Stimulated activated naive B cell treated with anti-CD40 and anti-IgM and Interleukin-4, amounts not matched to agents 10 μg/mL and 1 μg/mL and 100 μg/mL, for 72 hours (primary cell): ENCODE results near the gene DHX57.
"Not testable (repeated sequence)": the region's sequence is repeated elsewhere in the genome, so short reads cannot be mapped to it uniquely, and the experiment has no call there.

Experiments used
- ATAC-seq, 2 donors: fragments of 150-1000 bp; cut with Tn5 transposase; replicated peaks; 2 replicates each; pipeline ENCODE4 v1.10.0; 2021; ENCODE audit warnings: moderate library complexity in 1 of 2
- DNase-seq: peaks from one replicate; pipeline ENCODE4 v3.0.0; 2021
- H3K27ac Mint-ChIP-seq: one replicate; pipeline ENCODE4 v1.8.0; 2022; ENCODE audit warnings: mild to moderate bottlenecking, mixed read lengths
- H3K27me3 Mint-ChIP-seq, 2 donors: one replicate each; pipeline ENCODE4 v1.8.0; 2022; ENCODE audit warnings: mixed read lengths in 2 of 2
- H3K36me3 Mint-ChIP-seq, 2 donors: one replicate each; pipeline ENCODE4 v1.8.0; 2022; ENCODE audit warnings: mixed read lengths in 2 of 2, mild to moderate bottlenecking in 1 of 2
- H3K4me1 Mint-ChIP-seq, 2 donors: one replicate each; pipeline ENCODE4 v1.8.0; 2022; ENCODE audit warnings: mixed read lengths in 2 of 2, mild to moderate bottlenecking in 1 of 2
- H3K4me3 Mint-ChIP-seq, 2 donors: one replicate each; pipeline ENCODE4 v1.8.0; 2022; ENCODE audit warnings: mild to moderate bottlenecking in 2 of 2, mixed read lengths in 2 of 2, moderate library complexity in 1 of 2
- H3K9me3 Mint-ChIP-seq, 2 donors: one replicate each; pipeline ENCODE4 v1.8.0; 2022; ENCODE audit warnings: mixed read lengths in 2 of 2, mild to moderate bottlenecking in 1 of 2

The DHX57 gene

DNA sequence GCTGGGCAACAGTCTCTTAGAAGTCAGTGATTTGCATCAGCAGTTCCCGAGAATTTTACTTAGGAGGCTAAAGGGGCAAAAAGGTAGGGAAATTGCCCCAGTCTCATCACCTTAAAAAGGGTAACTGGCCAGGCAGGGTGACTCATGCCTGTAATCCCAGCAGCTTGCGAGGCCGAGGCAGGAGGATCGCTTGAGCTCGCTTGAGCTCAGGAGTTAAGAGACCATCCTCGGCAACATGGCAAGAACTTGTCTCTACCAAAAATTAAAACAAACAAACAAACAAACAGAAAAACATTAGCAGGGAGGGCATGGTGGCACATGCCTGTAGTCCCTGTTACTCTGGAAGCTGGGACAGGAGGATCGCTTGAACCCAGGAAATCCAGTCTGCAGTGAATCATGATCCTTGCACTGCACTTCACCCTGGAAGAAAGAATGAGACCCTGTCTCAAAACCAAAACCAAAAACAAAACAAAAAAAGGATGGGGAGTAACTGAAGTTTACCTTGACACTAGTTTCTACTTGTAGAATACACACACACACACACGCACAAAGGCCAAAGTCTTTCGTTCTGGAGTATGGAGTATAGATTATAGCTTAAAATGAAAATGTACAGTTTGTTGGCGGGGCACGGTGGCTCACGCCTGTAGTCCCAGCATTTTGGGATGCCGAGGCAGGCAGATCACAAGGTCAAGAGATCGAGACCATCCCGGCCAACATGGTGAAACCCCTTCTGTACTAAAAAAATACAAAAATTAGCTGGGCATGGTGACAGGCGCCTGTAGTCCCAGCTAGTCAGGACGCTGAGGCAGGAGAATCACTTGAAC lies 100.4 kb downstream of the DHX57 start:
- Mint-ChIP-seq H3K36me3 (peaks cover 4 to 5% of the 10 kb centered on the region in 2 donors), H3K9me3 (no peaks in the 10 kb centered on the region), H3K4me1 (peaks cover 2 to 23% of the 10 kb centered on the region in 2 donors), H3K27ac (no peak overlapping the region), H3K4me3 (no peak overlapping the region), H3K27me3 (peaks cover 10 to 38% of the 10 kb centered on the region in 2 donors)
- ATAC-seq (no peak), DNase-seq (no peak)

DNA sequence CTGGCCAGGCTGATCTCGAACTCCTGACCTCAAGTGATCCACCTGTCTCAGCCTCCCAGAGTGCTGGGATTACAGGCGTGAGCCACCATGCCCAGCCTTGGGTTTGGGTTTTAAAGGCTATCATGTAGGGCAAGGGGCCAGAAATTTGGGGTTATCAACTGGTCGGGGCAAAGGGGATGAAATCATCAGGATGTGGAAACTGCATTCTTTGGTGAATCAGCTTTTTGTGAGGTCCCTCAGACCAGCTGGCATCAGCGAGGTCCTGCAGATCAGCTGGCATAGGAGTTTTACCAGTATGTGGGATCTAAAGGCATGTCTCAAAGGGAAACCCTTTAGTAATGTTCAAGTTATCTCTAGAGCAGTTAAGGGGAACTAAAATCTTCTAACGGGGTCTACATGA lies 104.1 kb downstream of the DHX57 start:
- H3K4me1 Mint-ChIP-seq: peaks cover 0 to 10% of the 10 kb centered on the region in 2 donors
- H3K27me3 Mint-ChIP-seq: peaks cover 10 to 38% of the 10 kb centered on the region in 2 donors
- ATAC-seq (no peak), DNase-seq (no peak)
- no peak overlapping the region for H3K4me3 Mint-ChIP-seq
- H3K36me3 Mint-ChIP-seq: no peaks in the 10 kb centered on the region
- H3K9me3 Mint-ChIP-seq: no peaks in the 10 kb centered on the region
- H3K27ac Mint-ChIP-seq: no peak overlapping the region

DNA sequence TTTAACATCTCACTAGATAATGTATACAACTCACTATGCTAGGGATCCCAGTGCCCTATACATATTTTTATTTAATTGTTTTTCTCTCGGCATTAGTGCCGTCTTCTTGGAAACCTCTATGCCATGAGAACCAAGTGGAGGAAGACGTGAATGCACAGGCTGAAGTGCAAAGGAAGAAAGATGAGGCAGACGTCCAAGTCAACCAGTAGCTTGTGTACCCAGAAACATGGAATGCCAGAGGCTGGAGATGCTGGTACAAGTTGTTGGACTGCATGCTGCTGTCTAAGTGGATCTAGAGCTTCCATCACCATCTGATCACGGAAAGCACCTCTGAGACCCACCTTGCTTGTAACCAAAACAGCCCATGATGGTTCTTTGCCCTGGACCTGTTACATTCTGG lies 110.2 kb downstream of the DHX57 start:
- Mint-ChIP-seq H3K27ac (no peak overlapping the region), H3K4me1 (no peaks in the 10 kb centered on the region), H3K27me3 (no peaks in the 10 kb centered on the region), H3K4me3 (no peak overlapping the region), H3K9me3 (no peaks in the 10 kb centered on the region), H3K36me3 (no peaks in the 10 kb centered on the region)
- ATAC-seq (no peak), DNase-seq (no peak)

DNA sequence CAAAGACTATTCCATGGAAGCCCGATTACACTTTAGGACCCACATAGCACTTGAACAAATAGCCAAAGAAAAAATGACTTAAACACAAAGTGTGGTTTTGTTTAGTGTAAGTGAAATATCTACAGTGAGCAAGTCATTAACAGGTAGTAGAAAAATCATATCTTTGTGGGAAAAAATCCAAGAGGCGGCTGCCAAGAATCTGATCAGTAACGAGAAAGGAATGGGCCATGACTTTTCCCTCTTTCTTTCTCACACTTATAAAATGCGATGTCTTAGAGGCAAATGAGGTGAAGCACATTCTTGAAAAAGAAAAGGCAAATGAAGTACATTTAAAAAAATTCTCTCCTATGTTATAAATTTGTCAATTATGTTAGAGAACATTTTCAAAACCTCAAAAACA lies 110.6 kb downstream of the DHX57 start:
- Mint-ChIP-seq H3K4me3 (no peak overlapping the region), H3K4me1 (no peaks in the 10 kb centered on the region), H3K9me3 (no peaks in the 10 kb centered on the region), H3K27me3 (no peaks in the 10 kb centered on the region), H3K27ac (no peak overlapping the region), H3K36me3 (no peaks in the 10 kb centered on the region)
- ATAC-seq (no peak), DNase-seq (no peak)

DNA sequence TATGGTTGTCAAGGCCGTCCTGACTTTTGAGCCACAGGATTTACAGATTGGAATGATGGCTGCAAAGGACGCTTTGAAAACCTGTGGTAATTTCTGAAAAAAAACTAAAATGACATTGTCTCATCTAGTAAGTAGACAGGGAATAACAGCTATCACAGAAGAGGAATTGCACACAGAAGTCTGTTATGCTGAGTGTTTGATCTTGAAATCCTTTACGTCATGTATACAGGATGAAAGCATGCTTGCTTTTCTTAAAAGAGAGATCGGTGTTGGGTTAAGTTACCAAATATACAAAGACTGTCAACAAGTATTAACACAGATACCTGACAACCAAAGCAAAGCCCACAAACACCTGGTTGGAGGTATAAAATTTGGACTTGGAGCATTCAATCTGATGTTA lies 112.0 kb downstream of the DHX57 start:
- H3K27ac Mint-ChIP-seq: no peak overlapping the region
- H3K27me3 Mint-ChIP-seq: no peaks in the 10 kb centered on the region
- no peaks in the 10 kb centered on the region for H3K9me3 Mint-ChIP-seq
- H3K36me3 Mint-ChIP-seq: no peaks in the 10 kb centered on the region
- no peaks in the 10 kb centered on the region for H3K4me1 Mint-ChIP-seq
- no peak overlapping the region for H3K4me3 Mint-ChIP-seq
- ATAC-seq (no peak), DNase-seq (no peak)

DNA sequence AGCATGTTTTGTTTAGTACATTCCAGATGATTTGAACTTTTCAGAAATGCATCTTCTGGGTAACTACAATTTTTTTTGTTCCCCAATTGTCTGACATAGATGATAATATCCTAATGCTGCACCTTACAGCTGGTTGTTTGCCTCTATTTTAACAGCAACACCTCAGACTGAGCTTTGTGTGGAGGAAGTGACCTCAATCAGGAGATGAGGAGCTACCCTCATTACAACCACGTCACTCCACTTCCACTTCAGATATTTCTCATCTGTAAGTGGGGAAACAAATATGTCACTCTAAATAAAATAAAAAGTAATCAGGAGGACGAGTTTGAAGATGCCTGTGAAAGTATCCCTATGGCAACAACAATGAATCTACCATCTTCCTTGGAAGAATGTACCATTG lies 112.5 kb downstream of the DHX57 start:
- Mint-ChIP-seq H3K27me3 (no peaks in the 10 kb centered on the region), H3K36me3 (no peaks in the 10 kb centered on the region), H3K4me3 (no peak overlapping the region), H3K4me1 (no peaks in the 10 kb centered on the region), H3K9me3 (no peaks in the 10 kb centered on the region), H3K27ac (no peak overlapping the region)
- DNase-seq (no peak), ATAC-seq (peak; percentile 58 to 70)

DNA sequence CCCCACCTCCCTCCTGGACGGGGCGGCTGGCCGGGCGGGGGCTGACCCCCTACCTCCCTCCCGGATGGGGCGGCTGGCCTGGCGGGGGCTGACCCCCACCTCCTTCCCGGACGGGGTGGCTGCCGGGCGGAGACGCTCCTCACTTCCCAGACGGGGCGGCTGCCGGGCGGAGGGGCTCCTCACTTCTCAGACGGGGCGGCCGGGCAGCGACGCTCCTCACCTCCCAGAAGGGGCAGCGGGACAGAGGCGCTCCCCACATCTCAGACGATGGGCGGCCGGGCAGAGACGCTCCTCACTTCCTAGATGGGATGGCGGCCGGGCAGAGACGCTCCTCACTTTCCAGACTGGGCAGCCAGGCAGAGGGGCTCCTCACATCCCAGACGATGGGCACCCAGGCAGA lies 119.8 kb downstream of the DHX57 start:
- H3K4me1 Mint-ChIP-seq: peaks cover 7 to 15% of the 10 kb centered on the region in 2 donors
- not testable (repeated sequence) for H3K4me3 Mint-ChIP-seq, ATAC-seq, DNase-seq, H3K36me3 Mint-ChIP-seq, H3K27me3 Mint-ChIP-seq, H3K9me3 Mint-ChIP-seq, H3K27ac Mint-ChIP-seq

DNA sequence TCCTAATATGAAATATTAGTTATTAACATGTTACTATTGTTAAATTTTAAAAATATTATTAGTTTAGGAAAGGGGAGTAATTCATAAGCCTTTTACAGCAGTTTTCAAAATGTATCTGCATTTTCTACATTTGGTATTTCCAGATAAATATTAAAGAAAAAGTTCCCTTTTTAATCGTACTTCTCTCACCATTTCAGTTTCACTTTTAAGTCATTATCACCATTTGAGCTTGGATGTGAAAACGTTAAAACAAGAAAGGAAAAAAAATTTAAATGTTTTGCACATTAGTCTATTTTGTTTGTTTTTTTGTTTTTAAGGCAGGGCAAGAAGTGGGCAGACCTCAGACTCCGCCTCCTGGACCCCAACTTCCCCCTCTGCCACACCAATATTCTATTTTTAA lies 121.2 kb downstream of the DHX57 start:
- Mint-ChIP-seq H3K4me1 (peaks cover 12 to 21% of the 10 kb centered on the region in 2 donors), H3K27me3 (peaks cover 0 to 3% of the 10 kb centered on the region in 2 donors), H3K4me3 (peak overlapping the region; percentile 62 to 79), H3K9me3 (no peaks in the 10 kb centered on the region), H3K36me3 (peaks cover 15 to 18% of the 10 kb centered on the region in 2 donors), H3K27ac (no peak overlapping the region)
- no peak for DNase-seq
- no peak for ATAC-seq

DNA sequence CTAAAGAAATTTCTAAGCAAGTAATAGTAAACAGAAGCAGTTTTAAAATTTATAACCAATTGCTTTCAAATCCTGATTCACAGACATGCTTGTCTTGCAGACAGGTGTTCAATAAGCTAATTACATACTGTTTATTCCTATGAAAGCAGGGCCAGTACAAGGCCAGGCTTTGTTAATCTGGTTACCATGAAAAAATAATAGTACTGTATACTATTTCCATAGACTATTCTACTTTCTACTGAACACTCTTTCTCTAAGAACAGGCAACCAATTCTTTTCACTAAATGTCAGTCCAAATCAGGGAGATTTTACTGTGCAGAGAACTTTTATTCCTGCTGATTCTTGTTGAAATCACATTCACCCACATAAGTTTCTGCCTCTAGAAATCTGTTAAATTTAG lies 121.7 kb downstream of the DHX57 start:
- no peak overlapping the region for H3K27ac Mint-ChIP-seq
- no peak for ATAC-seq
- DNase-seq: no peak
- peaks cover 0 to 3% of the 10 kb centered on the region in 2 donors for H3K27me3 Mint-ChIP-seq
- H3K9me3 Mint-ChIP-seq: no peaks in the 10 kb centered on the region
- peaks cover 15 to 21% of the 10 kb centered on the region in 2 donors for H3K36me3 Mint-ChIP-seq
- H3K4me3 Mint-ChIP-seq: peak overlapping the region in 1 of 2 donors; percentile 50
- peaks cover 13 to 25% of the 10 kb centered on the region in 2 donors for H3K4me1 Mint-ChIP-seq

DNA sequence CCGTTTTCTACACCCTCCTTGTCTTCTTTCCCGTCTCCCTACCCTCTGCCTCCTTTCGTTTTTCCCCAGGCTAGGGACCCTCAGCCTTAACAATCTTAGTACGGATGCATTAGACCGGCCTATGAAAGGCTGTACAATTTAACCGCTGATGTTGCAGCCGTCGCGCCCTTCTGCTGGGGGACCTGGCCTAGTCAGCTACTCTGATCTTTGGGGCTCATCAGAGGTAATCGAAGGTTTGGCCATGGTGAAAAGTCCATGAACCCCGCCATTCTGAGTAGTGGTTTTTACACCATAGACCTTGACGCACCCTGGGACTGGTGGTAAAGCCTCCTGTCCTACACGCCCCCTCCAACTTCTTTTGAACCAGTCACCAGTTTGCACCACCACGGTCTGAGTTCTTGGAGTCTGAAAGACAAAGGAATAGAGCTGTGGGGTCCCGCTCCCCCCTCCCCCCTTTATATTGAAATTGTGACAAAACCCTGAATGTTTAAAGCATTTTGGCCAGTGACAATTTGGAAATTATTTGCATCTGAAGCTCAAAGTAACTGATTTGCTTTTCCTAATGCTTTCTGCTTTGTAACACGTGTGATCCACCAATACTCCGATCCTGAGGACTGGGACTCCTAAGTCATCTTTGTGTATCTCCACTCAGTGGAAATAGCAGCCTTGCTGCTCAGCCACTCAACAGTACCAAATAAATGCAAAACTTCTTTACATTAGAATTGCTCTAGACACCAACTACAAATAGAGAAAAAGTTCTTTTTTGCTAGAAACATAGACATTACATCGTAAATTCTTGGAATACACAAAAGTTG lies 123.9 kb downstream of the DHX57 start:
- no peaks in the 10 kb centered on the region for H3K9me3 Mint-ChIP-seq
- H3K4me1 Mint-ChIP-seq: peaks cover 25 to 45% of the 10 kb centered on the region in 2 donors
- DNase-seq (no peak), ATAC-seq (peak; percentile 31 to 33)
- peak overlapping the region; percentile 100 for H3K27ac Mint-ChIP-seq
- peaks cover 31 to 40% of the 10 kb centered on the region in 2 donors for H3K36me3 Mint-ChIP-seq
- peak overlapping the region; percentile 97 to 100 for H3K4me3 Mint-ChIP-seq
- H3K27me3 Mint-ChIP-seq: peaks cover 0 to 3% of the 10 kb centered on the region in 2 donors

DNA sequence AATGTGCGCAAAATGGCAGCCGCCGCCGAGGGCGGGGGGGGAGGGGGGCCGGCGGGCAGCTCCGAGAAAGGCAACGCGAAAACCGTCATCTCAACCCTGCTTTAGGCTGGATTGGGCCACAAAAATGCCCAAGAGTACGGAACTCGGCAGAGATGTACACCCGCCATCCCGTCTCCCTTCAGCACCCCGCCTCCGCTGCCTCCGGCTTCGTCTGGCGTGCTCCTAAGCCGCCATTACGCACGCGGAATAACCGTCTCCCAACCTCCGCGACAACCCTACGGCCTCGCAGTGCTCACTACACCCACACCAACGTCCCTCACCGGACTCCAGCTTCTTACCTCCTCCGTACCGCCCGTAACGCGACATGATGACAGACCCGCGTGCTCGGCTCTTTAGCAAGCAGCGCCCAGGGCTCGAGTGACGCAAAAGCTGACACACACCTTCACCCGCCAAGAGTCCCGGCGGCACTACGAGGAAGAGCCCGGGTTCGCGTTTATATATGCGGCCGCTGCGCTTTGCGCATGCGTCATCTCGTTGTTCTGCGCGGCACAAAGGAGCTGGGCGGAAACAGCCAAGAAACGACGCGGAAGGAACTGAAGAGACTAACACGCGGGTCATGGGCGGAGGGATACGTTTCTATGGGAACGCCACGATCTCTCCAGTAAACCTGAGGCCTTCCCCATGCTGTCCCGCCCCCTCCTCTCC lies 124.7 kb downstream of the DHX57 start, which contains the start of gene SRSF7:
TSS of gene SRSF7 (minus strand) at position 471 of the 705 bp plus-strand sequence. CDS start at position 366, 105 bp downstream.
- Mint-ChIP-seq H3K9me3 (no peaks in the 10 kb centered on the region), H3K4me3 (peak within 1 kb of the TSS; percentile 97 to 100), H3K36me3 (peaks cover 39 to 48% of the 10 kb centered on the region in 2 donors), H3K27ac (peak within 1 kb of the TSS; percentile 100), H3K27me3 (peaks cover 0 to 3% of the 10 kb centered on the region in 2 donors), H3K4me1 (peaks cover 26 to 53% of the 10 kb centered on the region in 2 donors)
- ATAC-seq (peak; percentile 79 to 86), DNase-seq (peak; percentile 95)

DNA sequence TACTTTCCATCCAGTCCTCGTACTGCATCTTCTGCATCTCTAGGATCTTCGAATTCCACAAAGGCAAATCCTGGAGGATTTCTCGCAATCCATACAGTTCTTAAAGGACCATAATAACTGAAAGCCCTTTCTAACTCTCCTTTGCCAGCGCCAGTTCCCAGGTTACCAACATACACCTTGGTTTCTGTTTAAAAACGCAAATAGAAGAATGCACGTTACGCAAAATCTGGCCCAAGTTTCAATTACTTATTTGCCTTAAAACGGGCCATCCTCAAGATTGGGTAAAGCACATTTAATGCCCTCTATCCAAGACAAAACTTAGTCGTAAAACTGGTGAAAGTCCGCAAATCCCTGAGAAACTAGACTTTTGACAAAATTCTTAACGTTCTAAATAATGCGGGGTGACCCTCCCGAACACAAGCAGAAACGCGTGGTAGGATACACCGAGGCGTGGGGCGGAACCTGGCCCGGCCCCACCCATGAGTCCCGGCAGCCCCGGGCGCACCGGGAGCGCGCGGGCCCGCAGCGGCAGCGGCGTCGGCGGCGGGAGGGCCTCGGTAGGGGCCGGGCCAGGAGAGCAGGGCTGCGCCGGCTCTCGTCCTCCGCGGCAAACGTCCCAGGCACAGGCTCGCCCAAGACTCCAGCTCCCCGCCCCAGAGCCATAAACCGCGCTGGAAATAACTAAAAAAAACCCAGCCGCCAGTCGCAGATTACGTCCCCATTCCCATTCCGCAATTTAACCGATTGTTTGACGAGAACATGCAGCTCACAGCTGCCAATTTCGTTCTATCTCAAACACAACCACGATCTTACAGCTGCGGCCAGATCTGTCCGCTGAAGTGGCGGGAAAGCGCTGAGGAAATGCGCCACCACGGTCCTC lies 125.5 kb downstream of the DHX57 start:
- Mint-ChIP-seq H3K27me3 (peaks cover 0 to 3% of the 10 kb centered on the region in 2 donors), H3K36me3 (peaks cover 42 to 56% of the 10 kb centered on the region in 2 donors), H3K4me3 (peak overlapping the region; percentile 97 to 100), H3K4me1 (peaks cover 26 to 61% of the 10 kb centered on the region in 2 donors), H3K27ac (peak overlapping the region; percentile 100), H3K9me3 (no peaks in the 10 kb centered on the region)
- peak; percentile 43 to 49 for ATAC-seq
- peak; percentile 23 for DNase-seq
